Endodermal cell (in vitro differentiated cells): Measurements from ENCODE around the gene PPL. TPM values are rescaled to one million over a fixed set of nuclear protein-coding genes. Genes with fewer than 3 reads are reported as not detected.

Experiments
- DNase-seq: peaks from one replicate; pipeline ENCODE4 v3.0.0-alpha.2; 2017
- H3K27ac ChIP-seq: 2 replicates; pipeline ENCODE4 v1.5.1; 2013; ENCODE audit warnings: mild to moderate bottlenecking, low read depth, low read length, moderate library complexity
- H3K27me3 ChIP-seq: 2 replicates; pipeline ENCODE4 v1.6.1; 2013; ENCODE audit warnings: mild to moderate bottlenecking, low read length, moderate library complexity; ENCODE audit not compliant: insufficient read depth, control insufficient read depth, poor library complexity, severe bottlenecking
- H3K36me3 ChIP-seq: 2 replicates; pipeline ENCODE4 v1.7.0; 2013; ENCODE audit warnings: mild to moderate bottlenecking, low read length, moderate library complexity; ENCODE audit not compliant: control insufficient read depth, insufficient read depth
- H3K4me1 ChIP-seq: one replicate; pipeline ENCODE4 v1.7.0; 2013; ENCODE audit warnings: low read length; ENCODE audit not compliant: control insufficient read depth, insufficient read depth
- H3K4me3 ChIP-seq: 2 replicates; pipeline ENCODE4 v1.5.1; 2013; ENCODE audit warnings: mild to moderate bottlenecking, low read length, moderate library complexity
- H3K9ac ChIP-seq: 2 replicates; pipeline ENCODE4 v1.6.1; 2013; ENCODE audit warnings: mild to moderate bottlenecking, low read length, moderate library complexity; ENCODE audit not compliant: poor library complexity, severe bottlenecking; ENCODE audit errors: extremely low read depth
- H3K9me3 ChIP-seq: 2 replicates; pipeline ENCODE4 v1.6.1; 2013; ENCODE audit warnings: mild to moderate bottlenecking, low read length, moderate library complexity; ENCODE audit not compliant: control insufficient read depth
- H3K27ac Mint-ChIP-seq: 2 replicates; pipeline ENCODE4 v1.8.0; 2020; ENCODE audit warnings: mixed read lengths
- H3K27me3 Mint-ChIP-seq: 2 replicates; pipeline ENCODE4 v1.8.0; 2021; ENCODE audit warnings: mild to moderate bottlenecking, mixed read lengths; ENCODE audit not compliant: insufficient read depth
- H3K36me3 Mint-ChIP-seq: 2 replicates; pipeline ENCODE4 v1.8.0; 2020; ENCODE audit warnings: low read depth, mixed read lengths
- H3K4me1 Mint-ChIP-seq: 2 replicates; pipeline ENCODE4 v1.8.0; 2020; ENCODE audit warnings: mixed read lengths
- H3K4me3 Mint-ChIP-seq: 2 replicates; pipeline ENCODE4 v1.8.0; 2020; ENCODE audit warnings: mild to moderate bottlenecking, moderate library complexity, mixed read lengths
- H3K9me3 Mint-ChIP-seq: 2 replicates; pipeline ENCODE4 v1.8.0; 2020; ENCODE audit warnings: mild to moderate bottlenecking, mixed read lengths
- CTCF ChIP-seq: fragments of 200-600 bp; sonication (generic); conservative IDR thresholded peaks from 2 replicates; pipeline ENCODE4 v1.5.0; 2021; ENCODE audit warnings: antibody characterized with exemption, mild to moderate bottlenecking
- WGBS, 2 experiments: methylation state at CpG; one replicate each; pipeline versions ENCODE4 v1.1.5 to v1.1.7; 2013; ENCODE audit warnings: missing lambda C conversion rate in 2 of 2, mixed read lengths in 1 of 2; ENCODE audit not compliant: insufficient coverage in 1 of 2, insufficient read length in 1 of 2; 5-methylcytosine and 5-hydroxymethylcytosine counted together
- total RNA-seq, 2 donors: library from RNA; stranded (reverse); fragmentation: NEBNext Ultra II Directional in 1 of 2; extraction: Animal tissue kit (Norgen Biotek cat#: 25700) in 1 of 2; gene quantifications; 2 replicates in 1 of 2; 3 replicates in 1 of 2; pipeline ENCODE4 v1.2.1, GENCODE V29; 2021

PPL gene
- total RNA-seq, 2 donors from 2014 or later: 37.8 to 48.5 TPM

- WGBS, 2 experiments: 89 to 92% methylated on average over 1 to 2 of the region's 2 CpGs
- Histone ChIP-seq H3K27me3 (no peaks in the 10 kb centered on the region), H3K9ac (no peak overlapping the region), H3K4me1 (no peaks in the 10 kb centered on the region), H3K9me3 (no peaks in the 10 kb centered on the region), H3K4me3 (no peak overlapping the region), H3K27ac (no peak overlapping the region), H3K36me3 (no peaks in the 10 kb centered on the region)
- TF ChIP-seq CTCF: no peak
- Mint-ChIP-seq H3K9me3 (no peaks in the 10 kb centered on the region), H3K4me1 (no peaks in the 10 kb centered on the region), H3K36me3 (no peaks in the 10 kb centered on the region), H3K27me3 (peaks cover 7% of the 10 kb centered on the region), H3K4me3 (no peak overlapping the region), H3K27ac (no peak overlapping the region)
- DNase-seq: no peak
Observed at GRCh38 chr16:4976079-4976478, 39.1 kb upstream of the PPL start.

- DNase-seq: no peak
- Histone ChIP-seq H3K27me3 (no peaks in the 10 kb centered on the region), H3K4me3 (no peak overlapping the region), H3K4me1 (peaks cover 4% of the 10 kb centered on the region), H3K36me3 (no peaks in the 10 kb centered on the region), H3K27ac (no peak overlapping the region), H3K9me3 (no peaks in the 10 kb centered on the region), H3K9ac (no peak overlapping the region)
- no peaks in the 10 kb centered on the region for H3K36me3 Mint-ChIP-seq
- H3K4me1 Mint-ChIP-seq: peaks cover 19% of the 10 kb centered on the region
- peaks cover 12% of the 10 kb centered on the region for H3K27me3 Mint-ChIP-seq
- H3K9me3 Mint-ChIP-seq: no peaks in the 10 kb centered on the region
- no peak overlapping the region for H3K27ac Mint-ChIP-seq
- no peak for TF ChIP-seq CTCF
- H3K4me3 Mint-ChIP-seq: no peak overlapping the region
- 48 to 59% methylated on average over 5 to 8 of the region's 8 CpGs for WGBS, 2 experiments
Observed at GRCh38 chr16:4972938-4973587, 36.1 kb upstream of the PPL start.

DNA sequence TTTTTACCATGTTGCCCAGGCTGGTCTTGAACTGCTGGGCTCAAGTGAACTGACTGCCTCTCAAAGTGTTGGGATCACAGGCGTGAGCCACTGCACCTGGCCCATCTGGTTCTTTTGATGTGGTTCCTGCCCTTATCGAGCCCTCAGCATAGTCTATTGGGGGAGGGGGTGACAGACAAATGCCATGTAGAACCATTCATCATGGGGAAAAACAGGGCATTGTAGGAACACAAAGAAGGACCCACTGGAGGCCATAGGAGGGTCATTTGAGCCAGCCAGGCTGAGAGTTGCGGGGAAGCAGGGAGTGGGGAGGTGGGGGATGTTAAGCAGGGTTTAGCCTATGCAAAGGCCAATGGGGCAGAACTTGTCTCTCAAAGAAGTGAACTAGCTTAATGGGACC is 33.1 kb upstream of the PPL start:
- H3K9me3 Mint-ChIP-seq: no peaks in the 10 kb centered on the region
- Histone ChIP-seq H3K9me3 (no peaks in the 10 kb centered on the region), H3K4me1 (peaks cover 4% of the 10 kb centered on the region), H3K27me3 (no peaks in the 10 kb centered on the region), H3K27ac (peak overlapping the region; percentile 71), H3K4me3 (no peak overlapping the region), H3K36me3 (no peaks in the 10 kb centered on the region), H3K9ac (no peak overlapping the region)
- no peak overlapping the region for H3K4me3 Mint-ChIP-seq
- WGBS, 2 experiments: 70 to 76% methylated on average over 3 of the region's 3 CpGs
- no peak for TF ChIP-seq CTCF
- H3K36me3 Mint-ChIP-seq: no peaks in the 10 kb centered on the region
- DNase-seq: no peak
- H3K27me3 Mint-ChIP-seq: peaks cover 12% of the 10 kb centered on the region
- peaks cover 19% of the 10 kb centered on the region for H3K4me1 Mint-ChIP-seq
- no peak overlapping the region for H3K27ac Mint-ChIP-seq
